HL-60 (cell line): ENCODE measurements around the gene DPY19L3.

ENCODE experiments used
- DNase-seq, 2 experiments: peaks; one replicate each; pipeline ENCODE4 v3.0.0-alpha.2; 2010 to 2020; ENCODE audit warnings: low read depth in 1 of 2, low spot score in 1 of 2
- H3K27ac ChIP-seq: fragments of 250-450 bp; sonication (Bioruptor Pico); replicated peaks from 2 replicates; pipeline ENCODE4 v1.5.1; 2020; ENCODE audit warnings: mild to moderate bottlenecking, moderate library complexity
- H3K27me3 ChIP-seq: fragments of 250-450 bp; sonication (Bioruptor Pico); 2 replicates; pipeline ENCODE4 v1.5.1; 2021; ENCODE audit warnings: mild to moderate bottlenecking, moderate library complexity; ENCODE audit not compliant: insufficient read depth, poor library complexity, severe bottlenecking
- H3K4me3 ChIP-seq: replicated peaks from 2 replicates; pipeline ENCODE4 v1.5.1; 2011; ENCODE audit warnings: mild to moderate bottlenecking, control low read depth, low read length; ENCODE audit not compliant: insufficient read depth
- GABPA ChIP-seq: IDR thresholded peaks from 2 replicates; pipeline ENCODE4 v1.6.1; 2012; ENCODE audit warnings: low read depth
- POLR2AphosphoS5 ChIP-seq: IDR thresholded peaks from 2 replicates; pipeline ENCODE4 v1.6.1; 2012; ENCODE audit warnings: low read depth
- SPI1 ChIP-seq: IDR thresholded peaks from 2 replicates; pipeline ENCODE4 v1.6.1; 2012; ENCODE audit warnings: low read depth, mild to moderate bottlenecking, borderline replicate concordance
- TF ChIP-seq, protein P1 (sequence below): IDR thresholded peaks from one replicate; pipeline ENCODE4 v1.5.1; 2011; ENCODE audit warnings: low read length, control low read depth, inconsistent platforms; ENCODE audit not compliant: insufficient read depth
- TF ChIP-seq, protein P2 (sequence below): IDR thresholded peaks from 2 replicates; pipeline ENCODE4 v1.6.1; 2012; ENCODE audit warnings: low read depth; ENCODE audit not compliant: insufficient replicate concordance

Gene DPY19L3

GRCh38 chr19:32475141-32476031 lies 69.8 kb downstream of the DPY19L3 start:
- Histone ChIP-seq H3K4me3 (no peak overlapping the region), H3K27ac (no peak overlapping the region), H3K27me3 (no peaks in the 10 kb centered on the region)
- DNase-seq = no peak
- no peak for TF ChIP-seq POLR2AphosphoS5
- TF ChIP-seq, protein P1, sequence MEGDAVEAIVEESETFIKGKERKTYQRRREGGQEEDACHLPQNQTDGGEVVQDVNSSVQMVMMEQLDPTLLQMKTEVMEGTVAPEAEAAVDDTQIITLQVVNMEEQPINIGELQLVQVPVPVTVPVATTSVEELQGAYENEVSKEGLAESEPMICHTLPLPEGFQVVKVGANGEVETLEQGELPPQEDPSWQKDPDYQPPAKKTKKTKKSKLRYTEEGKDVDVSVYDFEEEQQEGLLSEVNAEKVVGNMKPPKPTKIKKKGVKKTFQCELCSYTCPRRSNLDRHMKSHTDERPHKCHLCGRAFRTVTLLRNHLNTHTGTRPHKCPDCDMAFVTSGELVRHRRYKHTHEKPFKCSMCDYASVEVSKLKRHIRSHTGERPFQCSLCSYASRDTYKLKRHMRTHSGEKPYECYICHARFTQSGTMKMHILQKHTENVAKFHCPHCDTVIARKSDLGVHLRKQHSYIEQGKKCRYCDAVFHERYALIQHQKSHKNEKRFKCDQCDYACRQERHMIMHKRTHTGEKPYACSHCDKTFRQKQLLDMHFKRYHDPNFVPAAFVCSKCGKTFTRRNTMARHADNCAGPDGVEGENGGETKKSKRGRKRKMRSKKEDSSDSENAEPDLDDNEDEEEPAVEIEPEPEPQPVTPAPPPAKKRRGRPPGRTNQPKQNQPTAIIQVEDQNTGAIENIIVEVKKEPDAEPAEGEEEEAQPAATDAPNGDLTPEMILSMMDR = no peak
- TF ChIP-seq, protein P2, sequence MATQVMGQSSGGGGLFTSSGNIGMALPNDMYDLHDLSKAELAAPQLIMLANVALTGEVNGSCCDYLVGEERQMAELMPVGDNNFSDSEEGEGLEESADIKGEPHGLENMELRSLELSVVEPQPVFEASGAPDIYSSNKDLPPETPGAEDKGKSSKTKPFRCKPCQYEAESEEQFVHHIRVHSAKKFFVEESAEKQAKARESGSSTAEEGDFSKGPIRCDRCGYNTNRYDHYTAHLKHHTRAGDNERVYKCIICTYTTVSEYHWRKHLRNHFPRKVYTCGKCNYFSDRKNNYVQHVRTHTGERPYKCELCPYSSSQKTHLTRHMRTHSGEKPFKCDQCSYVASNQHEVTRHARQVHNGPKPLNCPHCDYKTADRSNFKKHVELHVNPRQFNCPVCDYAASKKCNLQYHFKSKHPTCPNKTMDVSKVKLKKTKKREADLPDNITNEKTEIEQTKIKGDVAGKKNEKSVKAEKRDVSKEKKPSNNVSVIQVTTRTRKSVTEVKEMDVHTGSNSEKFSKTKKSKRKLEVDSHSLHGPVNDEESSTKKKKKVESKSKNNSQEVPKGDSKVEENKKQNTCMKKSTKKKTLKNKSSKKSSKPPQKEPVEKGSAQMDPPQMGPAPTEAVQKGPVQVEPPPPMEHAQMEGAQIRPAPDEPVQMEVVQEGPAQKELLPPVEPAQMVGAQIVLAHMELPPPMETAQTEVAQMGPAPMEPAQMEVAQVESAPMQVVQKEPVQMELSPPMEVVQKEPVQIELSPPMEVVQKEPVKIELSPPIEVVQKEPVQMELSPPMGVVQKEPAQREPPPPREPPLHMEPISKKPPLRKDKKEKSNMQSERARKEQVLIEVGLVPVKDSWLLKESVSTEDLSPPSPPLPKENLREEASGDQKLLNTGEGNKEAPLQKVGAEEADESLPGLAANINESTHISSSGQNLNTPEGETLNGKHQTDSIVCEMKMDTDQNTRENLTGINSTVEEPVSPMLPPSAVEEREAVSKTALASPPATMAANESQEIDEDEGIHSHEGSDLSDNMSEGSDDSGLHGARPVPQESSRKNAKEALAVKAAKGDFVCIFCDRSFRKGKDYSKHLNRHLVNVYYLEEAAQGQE = no peak
- no peak for TF ChIP-seq SPI1
- TF ChIP-seq GABPA = no peak

DNA sequence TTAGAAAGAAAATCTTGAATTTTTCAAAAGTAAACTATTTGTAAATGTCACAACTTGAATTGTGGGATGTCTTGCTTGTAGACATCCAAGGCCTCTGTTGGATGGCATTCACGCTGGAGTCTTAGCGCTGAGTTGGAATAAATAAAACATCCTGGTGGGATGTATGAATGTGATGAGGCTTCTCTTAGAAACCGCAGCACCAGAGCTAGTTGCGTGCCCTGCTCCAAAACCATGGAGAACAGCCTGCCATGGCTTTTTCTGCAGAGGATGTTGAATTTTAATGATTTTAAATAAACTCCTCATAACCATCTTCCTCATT lies 70.4 kb downstream of the DPY19L3 start:
- no peak for DNase-seq
- Histone ChIP-seq H3K27me3 (no peaks in the 10 kb centered on the region), H3K4me3 (no peak overlapping the region), H3K27ac (no peak overlapping the region)
- TF ChIP-seq, protein P1 = no peak
- no peak for TF ChIP-seq SPI1
- TF ChIP-seq, protein P2 = no peak
- no peak for TF ChIP-seq POLR2AphosphoS5
- TF ChIP-seq GABPA = no peak

GRCh38 chr19:32480321-32480720 lies 74.8 kb downstream of the DPY19L3 start:
- TF ChIP-seq POLR2AphosphoS5 = no peak
- TF ChIP-seq GABPA = no peak
- TF ChIP-seq, protein P2 = no peak
- TF ChIP-seq SPI1 = no peak
- TF ChIP-seq, protein P1 = no peak
- Histone ChIP-seq H3K27ac (no peak overlapping the region), H3K27me3 (no peaks in the 10 kb centered on the region), H3K4me3 (no peak overlapping the region)
- no peak for DNase-seq
